Activated T-cell treated with anti-CD3 and anti-CD28 coated beads for 1 hour (primary cell): ENCODE measurements around the gene SOAT1.

ENCODE experiments used
- DNase-seq: peaks from one replicate; pipeline ENCODE4 v3.0.0-alpha.2; 2020; ENCODE audit warnings: low read depth

SOAT1 gene

GRCh38 chr1:179305450-179305849, 11.9 kb downstream of the SOAT1 start:
- no peak for DNase-seq

- DNase-seq = no peak
Measured at GRCh38 chr1:179310291-179310690, 16.7 kb downstream of the SOAT1 start.

GRCh38 chr1:179310721-179311120, 17.1 kb downstream of the SOAT1 start:
- no peak for DNase-seq

- DNase-seq = no peak
Measured at GRCh38 chr1:179311149-179311700, 17.6 kb downstream of the SOAT1 start.

GRCh38 chr1:179313004-179313403, 19.4 kb downstream of the SOAT1 start:
- no peak for DNase-seq

GRCh38 chr1:179314928-179315327, 21.3 kb downstream of the SOAT1 start:
- DNase-seq = no peak

- DNase-seq = no peak
Measured at GRCh38 chr1:179318491-179318890, 24.9 kb downstream of the SOAT1 start.

- no peak for DNase-seq
Measured at GRCh38 chr1:179321533-179322216, 28.1 kb downstream of the SOAT1 start.

GRCh38 chr1:179322557-179322956, 29.0 kb downstream of the SOAT1 start:
- no peak for DNase-seq

- no peak for DNase-seq
Measured at GRCh38 chr1:179323436-179323835, 29.8 kb downstream of the SOAT1 start.

GRCh38 chr1:179325836-179326235, 32.2 kb downstream of the SOAT1 start:
- no peak for DNase-seq

GRCh38 chr1:179326746-179327145, 33.1 kb downstream of the SOAT1 start:
- DNase-seq = no peak

- no peak for DNase-seq
Measured at GRCh38 chr1:179327196-179327595, 33.6 kb downstream of the SOAT1 start.

- no peak for DNase-seq
Measured at GRCh38 chr1:179327679-179328078, 34.1 kb downstream of the SOAT1 start.

GRCh38 chr1:179329862-179330261, 36.3 kb downstream of the SOAT1 start:
- DNase-seq = no peak

- DNase-seq = no peak
Measured at GRCh38 chr1:179334440-179334839, 40.8 kb downstream of the SOAT1 start.

- DNase-seq = no peak
Measured at GRCh38 chr1:179337288-179337687, 43.7 kb downstream of the SOAT1 start.

GRCh38 chr1:179337942-179338560, 44.5 kb downstream of the SOAT1 start:
- no peak for DNase-seq

GRCh38 chr1:179340918-179341317, 47.3 kb downstream of the SOAT1 start:
- no peak for DNase-seq

- no peak for DNase-seq
Measured at GRCh38 chr1:179341943-179342547, 48.4 kb downstream of the SOAT1 start.

GRCh38 chr1:179342740-179343404, 49.3 kb downstream of the SOAT1 start:
- no peak for DNase-seq

GRCh38 chr1:179351281-179351680, 57.7 kb downstream of the SOAT1 start:
- no peak for DNase-seq

- DNase-seq = no peak
Measured at GRCh38 chr1:179352236-179352635, 58.6 kb downstream of the SOAT1 start.
